Right lobe of liver (tissue), 4 donors: ENCODE results near the gene SSR3.

Source experiments
- CTCF ChIP-seq, 4 donors: fragments of 200-600 bp in 3 of 4; fragments of 450-650 bp in 1 of 4; IDR thresholded peaks; one replicate each; pipeline versions ENCODE4 v1.5.1 to v1.8.0; 2016 to 2022; ENCODE audit warnings: antibody characterized with exemption in 4 of 4, mild to moderate bottlenecking in 2 of 4
- POLR2A ChIP-seq: fragments of 450-650 bp; IDR thresholded peaks from one replicate; pipeline ENCODE4 v1.6.1; 2017; ENCODE audit warnings: antibody characterized with exemption, mild to moderate bottlenecking
- donor health status: DM: no; HTN: no; CAD: no.
- donor health status: DM: no; HTN: no; CAD: no.
- donor health status: DM: no; HTN: yes; CAD: no.

- TF ChIP-seq CTCF (IDR thresholded peaks at IDR 0.05) = no peak
- TF ChIP-seq POLR2A = no peak
Observed at GRCh38 chr3:156516961-156517360, 38.0 kb downstream of the SSR3 start.
